ENCODE results near the gene BLOC1S3.

BLOC1S3 gene

DNA sequence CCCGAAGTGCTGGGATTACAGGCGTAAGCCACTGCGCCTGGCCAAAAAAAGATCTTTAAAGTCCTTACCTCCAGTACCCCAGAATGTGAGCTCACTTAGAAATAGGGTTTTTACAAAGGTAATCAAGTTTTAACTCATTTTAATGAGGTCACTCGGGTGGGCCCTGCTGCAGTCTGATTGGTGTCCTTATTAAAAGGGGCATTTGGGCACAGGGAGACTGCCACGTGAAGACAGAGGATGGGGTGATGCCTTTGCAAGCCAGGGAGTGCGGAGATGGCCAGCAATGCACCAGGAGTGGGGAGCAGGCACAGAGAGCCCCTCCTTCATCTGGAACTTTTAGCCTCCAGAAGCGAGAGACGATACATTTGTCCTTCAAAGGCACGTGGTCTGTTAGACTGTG lies 29.5 kb upstream of the BLOC1S3 start:
- peaks cover 26% of the 10 kb centered on the region for H3K36me3 ChIP-seq
- H3K9me3 ChIP-seq = peaks cover 7% of the 10 kb centered on the region; the same call in 1 of the 2 replicates
- TF ChIP-seq, protein P1, sequence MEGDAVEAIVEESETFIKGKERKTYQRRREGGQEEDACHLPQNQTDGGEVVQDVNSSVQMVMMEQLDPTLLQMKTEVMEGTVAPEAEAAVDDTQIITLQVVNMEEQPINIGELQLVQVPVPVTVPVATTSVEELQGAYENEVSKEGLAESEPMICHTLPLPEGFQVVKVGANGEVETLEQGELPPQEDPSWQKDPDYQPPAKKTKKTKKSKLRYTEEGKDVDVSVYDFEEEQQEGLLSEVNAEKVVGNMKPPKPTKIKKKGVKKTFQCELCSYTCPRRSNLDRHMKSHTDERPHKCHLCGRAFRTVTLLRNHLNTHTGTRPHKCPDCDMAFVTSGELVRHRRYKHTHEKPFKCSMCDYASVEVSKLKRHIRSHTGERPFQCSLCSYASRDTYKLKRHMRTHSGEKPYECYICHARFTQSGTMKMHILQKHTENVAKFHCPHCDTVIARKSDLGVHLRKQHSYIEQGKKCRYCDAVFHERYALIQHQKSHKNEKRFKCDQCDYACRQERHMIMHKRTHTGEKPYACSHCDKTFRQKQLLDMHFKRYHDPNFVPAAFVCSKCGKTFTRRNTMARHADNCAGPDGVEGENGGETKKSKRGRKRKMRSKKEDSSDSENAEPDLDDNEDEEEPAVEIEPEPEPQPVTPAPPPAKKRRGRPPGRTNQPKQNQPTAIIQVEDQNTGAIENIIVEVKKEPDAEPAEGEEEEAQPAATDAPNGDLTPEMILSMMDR (IDR thresholded peaks at IDR 0.05; ENCODE audit: low read depth, low read length) = no peak
- H3K27me3 ChIP-seq = peaks cover 13% of the 10 kb centered on the region
- peaks cover 4% of the 10 kb centered on the region for H3K4me1 ChIP-seq
- H3K4me3 ChIP-seq (ENCODE audit: low read depth, low read length) = no peak overlapping the region
- no peak for DNase-seq

DNA sequence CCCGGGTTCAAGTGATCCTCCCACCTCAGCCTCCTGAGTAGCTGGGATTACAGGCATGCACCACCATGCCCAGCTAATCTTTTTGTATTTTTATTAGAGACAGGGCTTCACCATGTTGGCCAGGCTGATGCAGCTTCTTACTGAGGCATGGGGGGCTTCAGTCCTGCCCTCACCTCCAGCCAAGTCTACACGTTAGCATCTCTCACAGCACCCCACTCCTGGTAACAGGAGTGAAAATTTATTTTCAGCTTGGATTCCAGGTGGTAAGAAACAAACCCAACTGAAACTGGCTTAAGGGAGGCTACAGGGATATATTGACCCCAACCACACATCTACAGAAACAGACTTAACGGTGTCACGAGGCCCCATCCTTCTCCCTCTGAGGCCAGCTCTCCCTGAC lies 28.4 kb upstream of the BLOC1S3 start:
- TF ChIP-seq, protein P1 (IDR thresholded peaks at IDR 0.05; ENCODE audit: low read depth, low read length) = no peak
- H3K4me1 ChIP-seq = peaks cover 4% of the 10 kb centered on the region
- H3K4me3 ChIP-seq (ENCODE audit: low read depth, low read length) = no peak overlapping the region
- peaks cover 13% of the 10 kb centered on the region for H3K27me3 ChIP-seq
- H3K36me3 ChIP-seq = peaks cover 17% of the 10 kb centered on the region
- peaks cover 7% of the 10 kb centered on the region; the same call in 1 of the 2 replicates for H3K9me3 ChIP-seq
- DNase-seq = no peak

DNA sequence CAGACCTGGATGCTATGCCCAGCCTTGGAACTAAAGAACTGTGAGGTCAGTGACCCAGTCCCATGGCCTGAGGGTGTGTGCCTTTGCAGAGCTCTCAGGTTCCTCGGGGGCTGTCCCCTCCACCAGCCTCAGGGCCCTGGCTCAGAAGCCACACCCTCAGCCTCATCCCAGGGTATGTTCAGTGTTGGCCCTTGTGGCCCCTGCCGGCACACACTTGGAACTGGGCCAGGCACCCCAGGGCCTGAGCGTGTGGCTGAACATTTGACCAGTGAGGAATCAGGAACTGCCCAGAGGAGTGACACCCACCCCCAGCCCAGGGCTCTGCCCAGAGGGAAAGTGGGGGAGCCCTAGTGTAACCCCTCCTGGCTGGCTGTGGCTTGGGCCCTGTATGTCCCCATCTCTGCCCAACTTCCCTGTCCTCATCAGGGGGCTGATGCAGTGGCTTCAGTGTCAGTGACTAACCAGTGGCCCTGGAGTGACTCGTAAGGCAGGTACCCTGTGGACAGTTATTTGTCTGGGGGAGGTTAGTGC lies 27.8 kb upstream of the BLOC1S3 start:
- DNase-seq = no peak
- peaks cover 7% of the 10 kb centered on the region; the same call in 1 of the 2 replicates for H3K9me3 ChIP-seq

DNA sequence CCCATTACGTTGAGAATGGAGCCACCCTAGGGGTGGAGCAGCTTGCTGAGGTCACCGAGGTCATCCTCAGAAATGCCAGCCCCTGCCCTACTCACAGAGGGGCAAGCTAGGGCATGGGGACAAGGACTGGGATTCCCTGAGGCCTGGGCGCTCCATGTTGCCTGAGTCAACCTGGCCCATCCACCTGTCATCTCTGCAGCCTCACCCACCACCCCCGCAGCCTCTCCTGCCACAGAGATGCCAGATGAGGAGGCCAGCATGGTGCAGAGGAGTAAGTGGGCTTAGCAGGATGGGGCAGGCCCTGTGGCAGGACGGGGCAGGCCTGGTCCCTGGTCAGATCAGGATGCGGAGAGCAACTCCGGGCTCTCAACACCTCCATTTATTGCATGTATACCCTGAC lies 27.3 kb upstream of the BLOC1S3 start:
- Histone ChIP-seq H3K27me3 (peaks cover 13% of the 10 kb centered on the region), H3K9me3 (peaks cover 7% of the 10 kb centered on the region; the same call in 1 of the 2 replicates), H3K4me1 (peaks cover 4% of the 10 kb centered on the region), H3K36me3 (peaks cover 8% of the 10 kb centered on the region), H3K4me3 (ENCODE audit: low read depth, low read length) (no peak overlapping the region)
- no peak for DNase-seq
- TF ChIP-seq, protein P1 (IDR thresholded peaks at IDR 0.05; ENCODE audit: low read depth, low read length) = no peak

More for the DNA sequence above, 27.8 kb upstream of the BLOC1S3 start:
- H3K27me3 ChIP-seq = peaks cover 13% of the 10 kb centered on the region
- peaks cover 13% of the 10 kb centered on the region for H3K36me3 ChIP-seq
- TF ChIP-seq, protein P1 (IDR thresholded peaks at IDR 0.05; ENCODE audit: low read depth, low read length) = no peak
- peaks cover 4% of the 10 kb centered on the region for H3K4me1 ChIP-seq
- H3K4me3 ChIP-seq (ENCODE audit: low read depth, low read length) = no peak overlapping the region

DNA sequence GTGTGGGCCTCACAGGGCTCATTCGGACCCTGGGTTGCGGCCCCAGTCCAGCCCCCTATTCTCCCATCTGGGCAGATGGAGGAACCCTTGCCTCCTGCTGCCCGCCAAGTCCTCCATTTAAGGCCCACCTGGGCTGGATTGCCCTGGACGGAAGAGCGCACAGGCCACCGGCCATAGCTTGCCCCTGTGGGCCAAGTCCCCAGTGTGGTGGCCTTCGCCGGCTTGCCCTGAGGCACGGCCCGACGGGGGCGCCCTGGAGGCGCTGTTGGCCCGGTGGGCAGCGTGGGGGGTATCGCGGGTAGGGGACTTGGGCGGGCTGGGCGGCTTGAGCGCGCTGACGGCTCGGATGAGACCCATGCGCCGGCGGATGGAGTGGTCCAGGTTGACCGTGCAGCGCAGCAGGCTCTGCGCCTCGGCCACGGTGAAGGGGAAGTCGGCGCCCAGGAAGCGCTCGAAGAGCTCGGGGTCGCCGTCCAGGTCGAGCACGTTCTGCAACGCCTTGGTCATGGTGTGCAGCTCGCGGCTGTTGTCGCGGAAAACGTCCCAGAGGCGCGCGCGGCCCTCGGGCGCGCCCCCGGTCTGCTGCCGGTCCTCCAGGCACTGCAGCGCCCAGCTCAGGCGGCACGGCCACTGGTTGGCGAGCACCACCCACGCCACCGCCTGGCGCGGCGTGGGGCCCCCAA lies 26.6 kb upstream of the BLOC1S3 start:
- Histone ChIP-seq H3K27me3 (peaks cover 13% of the 10 kb centered on the region), H3K4me1 (peaks cover 4% of the 10 kb centered on the region), H3K36me3 (peaks cover 7% of the 10 kb centered on the region; the same call in 1 of the 2 replicates), H3K4me3 (ENCODE audit: low read depth, low read length) (no peak overlapping the region), H3K9me3 (peaks cover 7% of the 10 kb centered on the region; the same call in 1 of the 2 replicates)
- TF ChIP-seq, protein P1 (IDR thresholded peaks at IDR 0.05; ENCODE audit: low read depth, low read length) = no peak
- no peak for DNase-seq

All from BE2C (cell line).